Smooth muscle cell (in vitro differentiated cells): ENCODE data around the gene FBXO27. TPM values are rescaled to one million over a fixed set of nuclear protein-coding genes. Genes with fewer than 3 reads are reported as not detected.
"Not testable (repeated sequence)": the region's sequence is repeated elsewhere in the genome, so short reads cannot be mapped to it uniquely, and the experiment has no call there.

Experiments
- DNase-seq: peaks from one replicate; lab custom pipeline; 2025; ENCODE audit not compliant: unreplicated experiment; lab: John Stamatoyannopoulos, UW
- H2AFZ ChIP-seq: fragments of 200-600 bp; sonication (generic); 2 replicates; pipeline ENCODE4 v1.6.0; 2016; ENCODE audit warnings: antibody characterized with exemption, low read depth, mild to moderate bottlenecking
- H3F3A ChIP-seq: fragments of 200-600 bp; sonication (generic); 2 replicates; pipeline ENCODE4 v1.6.0; 2017; ENCODE audit warnings: antibody characterized with exemption, low read depth
- H3K27ac ChIP-seq: fragments of 200-600 bp; sonication (generic); 2 replicates; pipeline ENCODE4 v1.5.1; 2016; ENCODE audit warnings: low read depth, mild to moderate bottlenecking
- H3K27me3 ChIP-seq: fragments of 200-600 bp; sonication (generic); 2 replicates; pipeline ENCODE4 v1.6.1; 2016; ENCODE audit warnings: low read depth, mild to moderate bottlenecking
- H3K36me3 ChIP-seq: fragments of 200-600 bp; sonication (generic); 2 replicates; pipeline ENCODE4 v1.5.1; 2016; ENCODE audit warnings: low read depth
- H3K4me1 ChIP-seq: fragments of 200-600 bp; sonication (generic); 2 replicates; pipeline ENCODE4 v1.5.1; 2016; ENCODE audit warnings: low read depth
- H3K4me2 ChIP-seq: fragments of 200-600 bp; sonication (generic); 2 replicates; pipeline ENCODE4 v1.6.0; 2016; ENCODE audit warnings: mild to moderate bottlenecking
- H3K4me3 ChIP-seq: fragments of 200-600 bp; sonication (generic); 2 replicates; pipeline ENCODE4 v1.5.1; 2016; ENCODE audit warnings: mild to moderate bottlenecking
- H3K79me2 ChIP-seq: fragments of 200-600 bp; sonication (generic); 2 replicates; pipeline ENCODE4 v1.6.0; 2016; ENCODE audit warnings: low read depth, mild to moderate bottlenecking
- H3K9ac ChIP-seq: fragments of 200-600 bp; sonication (generic); 2 replicates; pipeline ENCODE4 v1.6.0; 2016; ENCODE audit warnings: low read depth
- H3K9me3 ChIP-seq: fragments of 200-600 bp; sonication (generic); replicated peaks from 2 replicates; pipeline ENCODE4 v1.5.1; 2016; ENCODE audit warnings: low read depth
- H4K20me1 ChIP-seq: fragments of 200-600 bp; sonication (generic); 2 replicates; pipeline ENCODE4 v1.6.0; 2016; ENCODE audit warnings: low read depth
- WGBS: methylation state at CpG from one replicate; pipeline ENCODE4 v1.1.7; 2016; ENCODE audit warnings: low lambda C conversion rate; 5-methylcytosine and 5-hydroxymethylcytosine counted together
- polyA plus RNA-seq: library from polyadenylated mRNA; unstranded; fragments of >200 nt; fragmentation: Nextera tagmentation; extraction: Ambion mirVana; gene quantifications from 2 replicates; pipeline ENCODE4 v1.2.1, GENCODE V29; 2016
- total RNA-seq: library from RNA; depleted of rRNA; stranded (reverse); fragments of >200 nt; gene quantifications from 2 replicates; pipeline ENCODE4 v1.2.3, GENCODE V29; 2014
- TF ChIP-seq, protein P1 (sequence below): fragments of 200-600 bp; sonication (generic); IDR thresholded peaks from 2 replicates; pipeline ENCODE4 v1.5.1; 2017; ENCODE audit warnings: borderline replicate concordance, mild to moderate bottlenecking, antibody characterized with exemption; ENCODE audit not compliant: insufficient read depth, poor library complexity, severe bottlenecking

Gene FBXO27
- total and polyA plus RNA-seq, 2 experiments from 2014 or later: 1.9 to 2.8 TPM

DNA sequence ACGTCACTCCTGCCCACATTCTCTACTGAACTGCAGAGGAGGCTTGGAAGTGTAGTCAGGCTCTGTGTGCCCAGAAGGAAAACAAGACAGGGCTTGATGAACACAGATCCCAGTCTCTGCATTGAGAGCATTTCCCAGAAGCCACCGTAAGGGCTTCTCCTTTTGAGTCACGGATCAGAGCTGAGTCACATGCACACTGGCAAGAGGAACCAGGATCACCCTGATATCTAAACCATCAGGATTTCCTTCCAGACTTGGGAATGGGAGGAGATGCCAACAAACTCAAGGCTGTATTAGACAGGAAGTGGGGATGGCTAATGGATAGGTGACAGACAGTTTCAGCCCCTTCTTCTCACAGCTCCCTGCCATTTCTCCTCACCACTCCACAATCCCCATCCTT is 39.1 kb downstream of the FBXO27 start:
- DNase-seq: no peak

DNA sequence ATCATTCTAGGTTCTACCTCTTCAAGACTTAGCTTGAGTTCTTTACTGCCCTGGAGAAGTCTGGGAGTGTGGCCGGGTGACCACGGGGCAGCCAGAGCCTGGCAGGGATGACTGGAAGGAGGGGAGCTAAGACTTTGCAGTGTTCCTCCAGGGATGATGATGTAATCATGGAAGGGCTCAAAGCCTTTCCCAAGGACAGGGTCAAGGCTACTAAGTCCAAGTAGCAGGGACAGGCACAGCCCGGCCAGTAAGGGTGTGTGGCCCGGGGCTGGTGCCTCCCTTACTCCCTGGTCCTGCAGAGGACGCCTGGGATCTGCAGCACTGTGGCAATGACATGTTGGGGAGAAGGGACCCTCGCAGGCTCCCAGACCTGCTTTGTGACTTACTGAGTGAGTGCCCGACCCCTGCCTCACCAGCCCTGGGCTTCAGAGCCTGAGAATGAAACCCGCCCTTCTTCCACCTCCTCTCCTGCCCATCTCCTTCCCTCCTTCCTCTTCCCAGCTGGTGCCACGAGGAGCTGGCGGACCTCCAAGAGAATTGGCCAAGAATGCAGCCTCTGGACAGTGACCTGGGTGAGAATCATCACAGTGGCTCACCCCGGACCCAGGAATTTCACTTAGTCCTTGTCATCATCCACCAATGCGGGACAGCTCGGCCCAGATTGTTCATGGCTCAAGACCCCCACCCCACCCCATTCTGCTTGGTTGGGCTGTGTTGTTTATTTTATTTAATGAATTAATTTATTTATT is 41.2 kb downstream of the FBXO27 start:
- no peaks in the 10 kb centered on the region for H3K27me3 ChIP-seq
- H4K20me1 ChIP-seq: no peaks in the 10 kb centered on the region
- H3K4me3 ChIP-seq: no peak overlapping the region
- no peaks in the 10 kb centered on the region for H3K9me3 ChIP-seq
- H3K4me2 ChIP-seq: no peak overlapping the region
- H2AFZ ChIP-seq: no peak overlapping the region
- DNase-seq: no peak
- peaks cover 3% of the 10 kb centered on the region for H3F3A ChIP-seq
- H3K9ac ChIP-seq: no peak overlapping the region
- H3K4me1 ChIP-seq: no peaks in the 10 kb centered on the region
- H3K36me3 ChIP-seq: no peaks in the 10 kb centered on the region
- H3K79me2 ChIP-seq: no peaks in the 10 kb centered on the region
- no peak overlapping the region for H3K27ac ChIP-seq
- TF ChIP-seq, protein P1, sequence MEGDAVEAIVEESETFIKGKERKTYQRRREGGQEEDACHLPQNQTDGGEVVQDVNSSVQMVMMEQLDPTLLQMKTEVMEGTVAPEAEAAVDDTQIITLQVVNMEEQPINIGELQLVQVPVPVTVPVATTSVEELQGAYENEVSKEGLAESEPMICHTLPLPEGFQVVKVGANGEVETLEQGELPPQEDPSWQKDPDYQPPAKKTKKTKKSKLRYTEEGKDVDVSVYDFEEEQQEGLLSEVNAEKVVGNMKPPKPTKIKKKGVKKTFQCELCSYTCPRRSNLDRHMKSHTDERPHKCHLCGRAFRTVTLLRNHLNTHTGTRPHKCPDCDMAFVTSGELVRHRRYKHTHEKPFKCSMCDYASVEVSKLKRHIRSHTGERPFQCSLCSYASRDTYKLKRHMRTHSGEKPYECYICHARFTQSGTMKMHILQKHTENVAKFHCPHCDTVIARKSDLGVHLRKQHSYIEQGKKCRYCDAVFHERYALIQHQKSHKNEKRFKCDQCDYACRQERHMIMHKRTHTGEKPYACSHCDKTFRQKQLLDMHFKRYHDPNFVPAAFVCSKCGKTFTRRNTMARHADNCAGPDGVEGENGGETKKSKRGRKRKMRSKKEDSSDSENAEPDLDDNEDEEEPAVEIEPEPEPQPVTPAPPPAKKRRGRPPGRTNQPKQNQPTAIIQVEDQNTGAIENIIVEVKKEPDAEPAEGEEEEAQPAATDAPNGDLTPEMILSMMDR: no peak
- WGBS: 83% methylated on average over 13 of the region's 13 CpGs

More for the DNA sequence above, 39.1 kb downstream of the FBXO27 start:
- peak overlapping the region; percentile 30 for H3K27ac ChIP-seq
- WGBS: 18% methylated on average over 3 of the region's 3 CpGs
- peaks cover 3% of the 10 kb centered on the region for H3F3A ChIP-seq
- H3K79me2 ChIP-seq: no peaks in the 10 kb centered on the region
- no peaks in the 10 kb centered on the region for H3K4me1 ChIP-seq
- H4K20me1 ChIP-seq: no peaks in the 10 kb centered on the region
- no peaks in the 10 kb centered on the region for H3K36me3 ChIP-seq
- H3K4me2 ChIP-seq: no peak overlapping the region
- peak overlapping the region; percentile 33 for H2AFZ ChIP-seq
- H3K9ac ChIP-seq: no peak overlapping the region
- H3K9me3 ChIP-seq: no peaks in the 10 kb centered on the region
- no peaks in the 10 kb centered on the region for H3K27me3 ChIP-seq
- H3K4me3 ChIP-seq: no peak overlapping the region
- TF ChIP-seq, protein P1: no peak

DNA sequence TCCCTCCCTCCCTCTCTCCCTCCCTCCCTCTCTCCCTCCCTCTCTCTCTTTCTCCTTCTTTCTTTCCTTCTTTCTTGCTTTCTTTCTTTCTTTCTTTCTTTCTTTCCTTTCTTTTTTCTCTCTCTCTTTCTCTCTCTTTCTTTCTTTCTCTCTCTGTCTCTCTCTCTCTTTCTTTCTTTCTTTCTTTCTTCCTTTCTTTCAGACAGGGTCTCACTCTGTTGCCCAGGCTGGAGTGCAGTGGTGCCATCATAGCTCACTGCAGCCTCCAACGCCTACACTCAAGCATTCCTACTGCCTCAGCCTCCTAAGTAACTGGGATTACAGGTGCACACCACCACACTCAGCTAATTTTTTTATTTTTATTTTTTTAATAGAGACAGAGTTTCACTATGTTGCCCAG is 42.7 kb downstream of the FBXO27 start:
- not testable (repeated sequence) for H3K27me3 ChIP-seq, H4K20me1 ChIP-seq, H3K9me3 ChIP-seq, H3K4me2 ChIP-seq, H3K79me2 ChIP-seq, H3K4me1 ChIP-seq, H3K9ac ChIP-seq, H2AFZ ChIP-seq, DNase-seq, H3K4me3 ChIP-seq, H3K36me3 ChIP-seq, H3F3A ChIP-seq, H3K27ac ChIP-seq
- 85% methylated on average over 1 of the region's 1 CpG for WGBS

DNA sequence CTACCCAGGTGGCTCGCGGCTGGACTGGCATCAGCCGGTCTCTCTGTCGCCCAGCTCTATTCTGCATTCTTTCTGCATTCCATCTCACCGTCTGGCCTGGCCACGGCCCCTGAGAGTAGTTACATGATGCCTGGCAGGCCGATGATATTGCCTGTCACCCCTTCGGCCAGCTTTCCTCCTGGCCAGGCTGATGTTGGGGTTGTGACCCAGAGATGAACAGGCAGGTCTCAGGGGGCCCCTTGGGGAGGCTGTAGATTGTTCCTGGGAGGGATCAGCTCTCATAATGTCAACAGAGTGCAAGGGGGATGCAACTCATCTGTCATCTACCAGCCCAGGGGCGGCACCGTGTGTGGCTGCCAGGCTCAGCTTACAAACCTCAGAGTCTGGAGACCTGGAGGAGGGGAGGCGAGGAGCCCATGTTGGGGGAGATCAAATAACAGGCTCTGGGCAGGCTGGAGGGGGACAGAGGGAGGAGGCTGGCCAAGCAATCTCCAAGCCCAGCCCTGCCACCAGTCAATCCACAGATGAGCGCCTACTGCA is 43.2 kb downstream of the FBXO27 start:
- WGBS: 30% methylated on average over 11 of the region's 12 CpGs
- H3K4me2 ChIP-seq: peak overlapping the region; percentile 20
- no peaks in the 10 kb centered on the region for H3K27me3 ChIP-seq
- peaks cover 3% of the 10 kb centered on the region for H3F3A ChIP-seq
- H3K36me3 ChIP-seq: no peaks in the 10 kb centered on the region
- H3K27ac ChIP-seq: no peak overlapping the region
- H3K79me2 ChIP-seq: no peaks in the 10 kb centered on the region
- no peaks in the 10 kb centered on the region for H4K20me1 ChIP-seq
- peak; percentile 6 for DNase-seq
- H3K9ac ChIP-seq: no peak overlapping the region
- H3K9me3 ChIP-seq: no peaks in the 10 kb centered on the region
- peak overlapping the region; percentile 4 for H2AFZ ChIP-seq
- TF ChIP-seq, protein P1: no peak
- no peak overlapping the region for H3K4me3 ChIP-seq
- H3K4me1 ChIP-seq: no peaks in the 10 kb centered on the region

DNA sequence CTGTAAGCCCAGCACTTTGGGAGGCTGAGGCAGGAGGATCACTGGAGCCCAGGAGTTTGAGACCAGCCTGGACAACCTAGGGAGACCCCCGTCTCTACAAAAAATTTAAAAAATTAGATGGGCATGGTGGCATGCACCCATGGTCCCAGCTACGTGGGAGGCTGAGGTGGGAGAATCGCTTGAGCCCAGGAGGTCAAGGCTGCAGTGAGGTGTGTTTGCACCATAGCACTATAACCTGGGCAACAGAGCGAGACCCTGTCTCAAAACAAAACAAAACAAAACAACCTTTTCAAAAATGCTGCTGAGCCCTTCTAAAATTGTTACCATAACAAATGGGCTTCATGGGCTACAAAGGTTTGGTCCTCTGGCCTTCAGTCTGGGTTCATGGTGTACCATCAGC is 43.7 kb downstream of the FBXO27 start:
- H3F3A ChIP-seq, DNase-seq, H3K9ac ChIP-seq, H3K4me2 ChIP-seq, H3K9me3 ChIP-seq, H3K4me1 ChIP-seq, H3K79me2 ChIP-seq, H3K36me3 ChIP-seq, H4K20me1 ChIP-seq, H3K4me3 ChIP-seq, H3K27me3 ChIP-seq, H3K27ac ChIP-seq: not testable (repeated sequence)
- H2AFZ ChIP-seq: peak overlapping the region; percentile 4
- 92% methylated on average over 4 of the region's 4 CpGs for WGBS

DNA sequence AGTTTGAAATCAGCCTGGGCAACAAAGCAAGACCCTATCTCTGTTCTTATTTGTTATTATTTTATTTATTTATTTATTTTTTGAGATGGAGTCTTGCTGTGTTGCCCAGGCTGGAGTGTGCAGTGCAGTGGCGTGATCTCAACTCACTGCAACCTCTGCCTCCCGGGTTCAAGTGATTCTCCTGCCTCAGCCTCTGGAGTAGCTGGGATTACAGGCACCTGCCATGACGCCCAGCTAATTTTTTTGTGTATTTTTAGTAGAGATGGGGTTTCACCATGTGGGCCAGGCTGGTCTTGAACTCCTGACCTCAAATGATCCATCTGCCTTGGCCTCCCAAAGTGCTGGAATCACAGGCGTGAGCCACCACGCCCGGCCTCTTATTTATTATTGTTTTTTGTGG is 44.6 kb downstream of the FBXO27 start:
- not testable (repeated sequence) for H2AFZ ChIP-seq, H3K79me2 ChIP-seq, H4K20me1 ChIP-seq, H3K4me3 ChIP-seq, H3K27ac ChIP-seq, H3F3A ChIP-seq, DNase-seq, H3K9ac ChIP-seq, H3K9me3 ChIP-seq, H3K4me2 ChIP-seq, H3K4me1 ChIP-seq, H3K27me3 ChIP-seq, H3K36me3 ChIP-seq
- 95% methylated on average over 6 of the region's 6 CpGs for WGBS
